Subcutaneous abdominal adipose tissue (tissue), 5 donors: ENCODE data around the gene VPS8.

Source experiments
- H3K27ac ChIP-seq: one replicate; pipeline ENCODE4 v1.7.0; 2013; ENCODE audit warnings: low read depth, mild to moderate bottlenecking, inconsistent platforms, low read length, moderate library complexity
- H3K27me3 ChIP-seq, 5 donors: one replicate each; pipeline ENCODE4 v1.7.0; 2013; ENCODE audit warnings: low read length in 5 of 5, inconsistent platforms in 1 of 5; ENCODE audit not compliant: control insufficient read depth in 5 of 5, insufficient read depth in 4 of 5
- H3K36me3 ChIP-seq, 5 donors: one replicate each; pipeline ENCODE4 v1.7.0; 2013; ENCODE audit warnings: low read length in 5 of 5; ENCODE audit not compliant: control insufficient read depth in 5 of 5, insufficient read depth in 5 of 5
- H3K4me1 ChIP-seq, 5 donors: one replicate each; pipeline ENCODE4 v1.7.0; 2013; ENCODE audit warnings: low read length in 5 of 5, mild to moderate bottlenecking in 3 of 5, moderate library complexity in 1 of 5; ENCODE audit not compliant: control insufficient read depth in 5 of 5, insufficient read depth in 5 of 5
- H3K4me3 ChIP-seq, 5 donors: one replicate each; pipeline ENCODE4 v1.7.0; 2013; ENCODE audit warnings: low read length in 5 of 5, low read depth in 1 of 5
- H3K9ac ChIP-seq, 5 donors: one replicate each; pipeline ENCODE4 v1.7.0; 2013; ENCODE audit warnings: low read length in 5 of 5, mild to moderate bottlenecking in 4 of 5, moderate library complexity in 3 of 5
- H3K9me3 ChIP-seq, 5 donors: one replicate each; pipeline ENCODE4 v1.7.0; 2013; ENCODE audit warnings: low read length in 5 of 5; ENCODE audit not compliant: control insufficient read depth in 5 of 5
- donor health status: healthy.
- donor health status: healthy.
- donor health status: healthy.
- donor health status: healthy.
- donor health status: healthy.

Gene VPS8

GRCh38 chr3:185066251-185066650 is 254.3 kb downstream of the VPS8 start:
- Histone ChIP-seq H3K4me3 (no peak overlapping the region), H3K4me1 (peaks cover 4 to 17% (median 10%) of the 10 kb centered on the region in 5 donors), H3K27me3 (no peaks in the 10 kb centered on the region), H3K36me3 (no peaks in the 10 kb centered on the region), H3K9me3 (no peaks in the 10 kb centered on the region), H3K9ac (no peak overlapping the region), H3K27ac (no peak overlapping the region)

- no peaks in the 10 kb centered on the region for H3K27me3 ChIP-seq
- H3K9me3 ChIP-seq: no peaks in the 10 kb centered on the region
- no peaks in the 10 kb centered on the region for H3K36me3 ChIP-seq
- H3K9ac ChIP-seq: no peak overlapping the region
- peaks cover 4 to 18% (median 12%) of the 10 kb centered on the region in 5 donors for H3K4me1 ChIP-seq
- no peak overlapping the region for H3K4me3 ChIP-seq
- no peak overlapping the region for H3K27ac ChIP-seq
Measured at GRCh38 chr3:185067173-185067572, 255.2 kb downstream of the VPS8 start.

DNA sequence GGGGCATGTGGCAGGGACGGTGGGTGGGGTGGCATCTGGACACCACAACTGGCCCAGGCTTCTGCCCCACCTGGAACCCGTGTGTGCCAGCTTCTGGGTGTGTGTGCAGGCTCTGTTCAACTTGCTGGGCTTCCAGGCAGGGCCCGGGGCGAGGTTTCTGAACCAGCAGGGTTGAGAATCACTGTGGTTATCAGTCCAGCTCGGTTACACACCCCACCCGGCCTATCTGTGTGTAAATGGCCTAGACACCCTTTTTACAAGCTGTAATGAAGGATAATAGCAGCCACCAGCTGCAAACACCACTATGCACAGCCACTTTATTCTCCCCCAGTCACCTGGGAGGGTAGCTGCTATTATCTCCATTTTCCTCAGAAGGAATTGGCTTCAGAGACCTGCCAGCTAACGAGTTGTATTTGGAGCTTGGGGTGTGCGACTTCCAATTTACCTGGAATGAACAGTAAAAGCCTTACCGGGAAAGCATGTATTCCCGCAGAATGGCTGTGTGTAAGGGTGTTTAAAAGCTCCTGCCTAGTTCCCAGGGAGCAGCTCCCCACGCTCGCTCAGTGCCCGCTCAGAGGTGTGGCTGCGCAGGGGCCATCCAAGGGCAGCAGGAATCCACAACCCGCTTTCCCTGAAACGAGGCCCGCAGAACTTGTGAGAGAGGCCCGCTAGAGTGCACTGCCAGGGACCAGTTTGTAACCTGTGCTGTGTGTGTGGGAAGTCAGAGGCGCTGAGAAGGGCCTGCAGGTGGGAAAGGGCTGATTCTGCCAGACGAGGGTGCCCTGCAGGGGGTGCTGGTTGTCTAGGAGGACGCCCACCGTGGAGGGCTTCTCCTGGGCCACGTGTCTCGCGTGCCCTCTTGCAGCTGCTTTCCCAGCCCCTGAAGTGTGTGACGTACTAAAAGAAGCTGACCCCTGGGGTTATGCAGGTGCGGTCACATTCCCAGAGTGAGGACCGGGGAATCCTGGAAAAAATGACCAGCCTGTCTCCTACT is 257.4 kb downstream of the VPS8 start:
- Histone ChIP-seq H3K27ac (no peak overlapping the region), H3K4me3 (no peak overlapping the region), H3K9me3 (no peaks in the 10 kb centered on the region), H3K4me1 (peaks cover 0 to 12% (median 6%) of the 10 kb centered on the region in 5 donors), H3K9ac (no peak overlapping the region), H3K27me3 (peaks cover 0 to 3% (median 0%) of the 10 kb centered on the region in 5 donors), H3K36me3 (no peaks in the 10 kb centered on the region)

DNA sequence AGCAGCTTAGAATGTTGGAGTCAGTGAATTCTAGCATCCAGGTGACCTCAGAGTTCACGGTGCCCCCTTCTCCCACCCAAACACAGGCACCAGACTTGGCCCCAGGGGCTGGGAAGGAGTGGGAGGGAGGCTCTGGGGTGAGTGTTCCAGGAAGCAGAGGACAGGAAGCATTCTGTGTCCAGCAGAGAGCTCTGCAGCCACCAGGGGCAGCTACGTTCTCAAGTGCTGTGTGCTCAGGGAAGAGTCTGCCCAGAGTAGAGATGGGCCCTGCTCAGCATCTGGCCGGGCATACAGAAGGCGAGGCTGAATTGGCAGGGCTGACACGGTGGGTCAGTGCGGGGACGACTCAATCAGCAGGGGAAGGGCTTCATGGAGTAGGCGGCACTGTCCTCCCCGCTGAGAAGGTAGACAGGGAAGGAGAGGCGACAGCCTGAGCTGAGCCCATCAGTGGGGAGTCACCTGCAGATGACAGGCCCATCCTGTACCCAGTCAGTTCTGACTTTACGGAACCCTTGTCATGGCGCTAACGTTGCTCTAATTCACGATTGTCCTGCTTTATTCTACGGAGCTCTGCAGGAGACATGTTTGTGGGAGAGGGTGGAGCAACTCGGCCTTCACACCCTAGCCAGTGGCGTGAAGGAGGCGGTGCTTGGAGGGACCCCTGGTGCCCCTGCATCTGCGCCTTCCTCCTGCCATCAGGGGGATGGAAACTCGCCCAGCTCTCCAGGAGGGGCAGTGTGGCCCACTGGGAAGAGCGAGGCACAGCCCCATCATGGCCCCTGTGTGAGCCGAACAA is 258.7 kb downstream of the VPS8 start:
- H3K27ac ChIP-seq: no peak overlapping the region
- no peaks in the 10 kb centered on the region for H3K9me3 ChIP-seq
- H3K4me1 ChIP-seq: peaks cover 0 to 12% (median 6%) of the 10 kb centered on the region in 5 donors
- no peak overlapping the region for H3K9ac ChIP-seq
- no peak overlapping the region for H3K4me3 ChIP-seq
- peaks cover 0 to 3% (median 0%) of the 10 kb centered on the region in 5 donors for H3K27me3 ChIP-seq
- no peaks in the 10 kb centered on the region for H3K36me3 ChIP-seq

- no peaks in the 10 kb centered on the region for H3K36me3 ChIP-seq
- H3K27me3 ChIP-seq: peaks cover 0 to 3% (median 0%) of the 10 kb centered on the region in 5 donors
- no peak overlapping the region for H3K9ac ChIP-seq
- H3K9me3 ChIP-seq: no peaks in the 10 kb centered on the region
- peaks cover 0 to 12% (median 6%) of the 10 kb centered on the region in 5 donors for H3K4me1 ChIP-seq
- H3K27ac ChIP-seq: no peak overlapping the region
- H3K4me3 ChIP-seq: no peak overlapping the region
Measured at GRCh38 chr3:185071287-185071800, 259.4 kb downstream of the VPS8 start.

GRCh38 chr3:185075547-185075946 is 263.6 kb downstream of the VPS8 start:
- Histone ChIP-seq H3K9me3 (no peaks in the 10 kb centered on the region), H3K4me3 (no peak overlapping the region), H3K27me3 (peaks cover 0 to 3% (median 0%) of the 10 kb centered on the region in 5 donors), H3K36me3 (peaks cover 0 to 1% (median 0%) of the 10 kb centered on the region in 5 donors), H3K4me1 (peaks cover 0 to 9% (median 4%) of the 10 kb centered on the region in 5 donors), H3K9ac (no peak overlapping the region), H3K27ac (no peak overlapping the region)

DNA sequence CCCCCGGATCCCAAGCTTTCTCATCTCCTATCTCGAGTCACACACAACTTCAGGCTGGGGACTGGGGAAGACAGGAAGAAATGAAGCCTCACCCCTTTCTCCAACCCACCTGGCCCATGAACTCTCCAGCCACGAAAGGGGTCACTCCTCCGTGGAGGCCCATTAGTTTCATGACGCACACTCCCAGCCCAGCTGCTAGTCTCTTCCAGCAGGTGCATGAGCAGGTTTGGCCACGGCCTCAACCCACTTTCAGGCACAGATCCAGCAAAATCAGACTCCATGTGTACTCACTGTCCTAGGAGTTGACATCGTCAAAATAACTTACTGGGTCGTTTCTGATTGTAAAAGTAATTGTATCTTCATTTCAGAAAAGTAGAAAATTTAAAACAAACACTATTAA is 264.3 kb downstream of the VPS8 start:
- H3K4me1 ChIP-seq: peaks cover 0 to 5% (median under 1%) of the 10 kb centered on the region in 5 donors
- no peak overlapping the region for H3K9ac ChIP-seq
- H3K4me3 ChIP-seq: no peak overlapping the region
- peaks cover 0 to 3% (median 0%) of the 10 kb centered on the region in 5 donors for H3K27me3 ChIP-seq
- H3K9me3 ChIP-seq: no peaks in the 10 kb centered on the region
- peaks cover 0 to 3% (median 0%) of the 10 kb centered on the region in 5 donors for H3K36me3 ChIP-seq
- no peak overlapping the region for H3K27ac ChIP-seq

- no peaks in the 10 kb centered on the region for H3K27me3 ChIP-seq
- H3K9ac ChIP-seq: no peak overlapping the region
- H3K9me3 ChIP-seq: no peaks in the 10 kb centered on the region
- no peak overlapping the region for H3K27ac ChIP-seq
- peaks cover 0 to 13% (median 5%) of the 10 kb centered on the region in 5 donors for H3K36me3 ChIP-seq
- no peak overlapping the region for H3K4me3 ChIP-seq
- no peaks in the 10 kb centered on the region for H3K4me1 ChIP-seq
Measured at GRCh38 chr3:185079625-185080024, 267.7 kb downstream of the VPS8 start.

- H3K4me3 ChIP-seq: no peak overlapping the region
- no peak overlapping the region for H3K27ac ChIP-seq
- H3K9me3 ChIP-seq: no peaks in the 10 kb centered on the region
- H3K27me3 ChIP-seq: no peaks in the 10 kb centered on the region
- no peak overlapping the region for H3K9ac ChIP-seq
- H3K36me3 ChIP-seq: peaks cover 0 to 13% (median 5%) of the 10 kb centered on the region in 5 donors
- H3K4me1 ChIP-seq: no peaks in the 10 kb centered on the region
Measured at GRCh38 chr3:185081521-185081920, 269.6 kb downstream of the VPS8 start.
